Endothelial cell of umbilical vein (primary cell): ENCODE data around the gene OTX2. TPM values are rescaled to one million over a fixed set of nuclear protein-coding genes. Genes with fewer than 3 reads are reported as not detected.

Experiments
- BruUV-seq: library from RNA; stranded (reverse); fragments of 400-500 nt; replicated peaks from 2 replicates; lab custom pipeline; 2021; lab: Mats Ljungman, UMichigan
- CTCF ChIA-PET: fragments of 300-600, 350-600 bp; sonication (Branson Sonifier 250); formaldehyde crosslinking; loops from one replicate; lab custom pipeline; 2021; ENCODE audit warnings: antibody characterized with exemption, inconsistent platforms; lab: Charles Lee
- POLR2A ChIA-PET: fragments of 300-600, 350-600 bp; sonication (Branson Sonifier 250); formaldehyde crosslinking; loops from one replicate; lab custom pipeline; 2021; ENCODE audit warnings: antibody characterized with exemption, inconsistent platforms; lab: Charles Lee
- DNase-seq: peaks from one replicate; pipeline ENCODE4 v3.0.0-alpha.2; 2011; ENCODE audit warnings: low read depth, low spot score
- FAIRE-seq: peaks from 2 replicates; lab custom pipeline; 2011; peaks lifted over from hg19 to GRCh38; lab: Jason Lieb, UNC
- H2AFZ ChIP-seq: 2 replicates; pipeline ENCODE4 v1.6.0; 2012; ENCODE audit warnings: low read depth, low read length, control low read depth, inconsistent platforms
- H3K27ac ChIP-seq: 2 replicates; pipeline ENCODE4 v1.5.1; 2011; ENCODE audit warnings: low read depth, mild to moderate bottlenecking, control low read depth, low read length, moderate library complexity; ENCODE audit not compliant: insufficient read depth
- H3K27me3 ChIP-seq, 2 experiments: 2 replicates each; pipeline versions ENCODE4 v1.6.0 to v1.6.1; 2011; ENCODE audit warnings: low read length in 2 of 2, mixed read lengths in 1 of 2; ENCODE audit not compliant: control insufficient read depth in 2 of 2, insufficient read depth in 2 of 2
- H3K36me3 ChIP-seq, 2 experiments: 2 replicates in 1 of 2; 3 replicates in 1 of 2; pipeline ENCODE4 v1.5.1; 2011; ENCODE audit warnings: low read length in 2 of 2, mild to moderate bottlenecking in 1 of 2, moderate library complexity in 1 of 2; ENCODE audit not compliant: control insufficient read depth in 2 of 2, insufficient read depth in 2 of 2; ENCODE audit errors: extremely low read depth in 1 of 2
- H3K4me1 ChIP-seq: 3 replicates; pipeline ENCODE4 v1.5.1; 2011; ENCODE audit warnings: mild to moderate bottlenecking, low read length; ENCODE audit not compliant: control insufficient read depth, insufficient read depth; ENCODE audit errors: extremely low read depth
- H3K4me2 ChIP-seq: 2 replicates; pipeline ENCODE4 v1.6.1; 2011; ENCODE audit warnings: low read length, control low read depth, mixed read lengths; ENCODE audit not compliant: insufficient read depth
- H3K4me3 ChIP-seq, 3 experiments: fragments of 200-600 bp in 1 of 3; sonication (generic), shearing (Covaris generic) in 1 of 3; replicated peaks in 1 of 3; 2 replicates each; pipeline ENCODE4 v1.5.1; 2011 to 2016; ENCODE audit warnings: control low read depth in 3 of 3, low read length in 3 of 3, mild to moderate bottlenecking in 2 of 3, inconsistent platforms in 1 of 3, low read depth in 1 of 3, moderate library complexity in 1 of 3; ENCODE audit not compliant: insufficient read depth in 1 of 3
- H3K79me2 ChIP-seq: 2 replicates; pipeline ENCODE4 v1.6.0; 2012; ENCODE audit warnings: low read length, inconsistent platforms; ENCODE audit not compliant: control insufficient read depth, insufficient read depth
- H3K9ac ChIP-seq: replicated peaks from 2 replicates; pipeline ENCODE3; 2011; ENCODE audit warnings: low read length, control low read depth; ENCODE audit not compliant: insufficient read depth; ENCODE audit errors: extremely low read depth
- H3K9me1 ChIP-seq: replicated peaks from 3 replicates; pipeline ENCODE4 v1.6.0; 2011; ENCODE audit warnings: mild to moderate bottlenecking, low read length; ENCODE audit not compliant: control insufficient read depth, insufficient read depth; ENCODE audit errors: extremely low read depth
- H3K9me3 ChIP-seq: replicated peaks from 2 replicates; pipeline ENCODE4 v1.5.1; 2012; ENCODE audit warnings: low read length, inconsistent platforms; ENCODE audit not compliant: control insufficient read depth, insufficient read depth
- H4K20me1 ChIP-seq: replicated peaks from 2 replicates; pipeline ENCODE3; 2011; ENCODE audit warnings: mild to moderate bottlenecking, low read length; ENCODE audit not compliant: control insufficient read depth, insufficient read depth; ENCODE audit errors: extremely low read depth
- GATA2 ChIP-seq: IDR thresholded peaks from 2 replicates; pipeline ENCODE4 v1.7.0; 2011; ENCODE audit warnings: low read depth, mild to moderate bottlenecking, moderate library complexity, mixed read lengths, low read length; ENCODE audit not compliant: insufficient read length, insufficient read depth
- MYC ChIP-seq: IDR thresholded peaks from one replicate; pipeline ENCODE4 v1.6.1; 2011; ENCODE audit warnings: mild to moderate bottlenecking, low read depth, low read length
- POLR2A ChIP-seq: IDR thresholded peaks from 2 replicates; pipeline ENCODE4 v1.6.1; 2012; ENCODE audit warnings: low read depth, mild to moderate bottlenecking, control low read depth, low read length
- POLR2AphosphoS5 ChIP-seq: IDR thresholded peaks from 2 replicates; pipeline ENCODE4 v1.6.1; 2012; ENCODE audit warnings: low read depth, mild to moderate bottlenecking, control low read depth, low read length, moderate library complexity; ENCODE audit not compliant: insufficient read depth
- dilution Hi-C: fragments of 300-500 bp; cut with MboI; formaldehyde crosslinking; loops from one replicate; pipeline ENCODE4 v1.15.0; 2019; ENCODE audit warnings: low sequenced_read_pairs; ENCODE audit not compliant: extremely low pct_ligation_motif_present
- intact Hi-C: fragments of 100-400 bp; cut with micrococcal nuclease; formaldehyde crosslinking; loops from one replicate; pipeline ENCODE4 v1.10.0; 2022
- polyA plus RNA-seq, 4 experiments: library from polyadenylated mRNA; depleted of rRNA in 3 of 4; stranded (reverse) in 3 of 4; unstranded in 1 of 4; fragments of >200 nt; gene quantifications; 2 replicates each; pipeline versions ENCODE4 v1.2.1 to v1.2.3, GENCODE V29; 2011 to 2012; ENCODE audit warnings: missing spikeins in 1 of 4
- small RNA-seq: library from RNA; depleted of rRNA; stranded (forward); fragments of <200 nt; gene quantifications from one replicate; pipeline ENCODE3, GENCODE V24; 2012; ENCODE audit warnings: low replicate concordance, low read depth; ENCODE audit not compliant: insufficient read depth, insufficient read length
- total RNA-seq: library from RNA; stranded (reverse); gene quantifications from 2 replicates; pipeline ENCODE4 v1.2.3, GENCODE V29; 2021

The OTX2 gene
- total and polyA plus RNA-seq, 2 donors (not counting 3 experiments of a cell fraction or from before 2014, with no cell fraction given) = not detected

DNA sequence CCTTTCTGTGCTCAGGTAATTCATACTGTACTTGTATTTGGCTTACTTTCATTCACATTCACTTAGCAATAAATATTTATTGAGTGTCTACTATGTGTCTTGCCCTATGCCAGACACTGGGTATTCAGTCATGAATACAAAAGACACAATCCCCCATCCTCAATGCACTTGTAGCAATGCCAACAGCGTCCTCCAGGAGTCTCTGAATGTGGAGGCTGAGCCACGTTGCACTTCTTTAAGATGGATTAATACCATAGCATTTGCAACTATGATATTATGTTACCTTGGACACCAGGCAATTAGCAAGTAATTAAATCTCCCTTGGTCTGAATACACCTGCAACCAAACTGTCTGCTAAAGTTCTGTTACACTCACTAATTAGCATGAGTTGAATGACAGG is 58.8 kb downstream of the OTX2 start:
- Histone ChIP-seq H3K9me3 (no peaks in the 10 kb centered on the region), H3K9ac (no peak overlapping the region), H4K20me1 (no peaks in the 10 kb centered on the region), H3K79me2 (no peaks in the 10 kb centered on the region), H3K4me3 (no peak overlapping the region), H3K9me1 (no peaks in the 10 kb centered on the region), H3K27me3 (no peaks in the 10 kb centered on the region), H3K27ac (no peak overlapping the region), H2AFZ (no peak overlapping the region), H3K36me3 (no peaks in the 10 kb centered on the region), H3K4me2 (no peak overlapping the region), H3K4me1 (no peaks in the 10 kb centered on the region)
- POLR2A ChIA-PET = no interaction called here
- DNase-seq (no peak), FAIRE-seq (no peak)
- intact Hi-C loops (no loop called here), dilution Hi-C loops (no loop called here)
- TF ChIP-seq MYC (no peak), POLR2A (no peak), POLR2AphosphoS5 (no peak), GATA2 (no peak)
- CTCF ChIA-PET = no interaction called here
- no TSS peak for BruUV-seq

Small RNA genes within 50 kb of the gene (small RNA-seq; reads per million reads assigned to genes)
- gene RN7SL461P (not detected), gene RNU6-1204P (not detected)

Other genes with a start within 250 kb of the OTX2 start
- 16.2 and 16.4 TPM in 2 replicates for gene TMEM260, start 230.7 kb downstream of the OTX2 start, total RNA-seq
- gene TMEM260, start 230.7 kb downstream of the OTX2 start, polyA plus RNA-seq = 6.8 and 9.1 TPM in 2 replicates